ENCODE data around the gene ITGBL1. TPM values are rescaled to one million over a fixed set of nuclear protein-coding genes. Genes with fewer than 3 reads are reported as not detected.

Gene ITGBL1
- total RNA-seq, 1 experiment from 2014 or later = not detected

DNA sequence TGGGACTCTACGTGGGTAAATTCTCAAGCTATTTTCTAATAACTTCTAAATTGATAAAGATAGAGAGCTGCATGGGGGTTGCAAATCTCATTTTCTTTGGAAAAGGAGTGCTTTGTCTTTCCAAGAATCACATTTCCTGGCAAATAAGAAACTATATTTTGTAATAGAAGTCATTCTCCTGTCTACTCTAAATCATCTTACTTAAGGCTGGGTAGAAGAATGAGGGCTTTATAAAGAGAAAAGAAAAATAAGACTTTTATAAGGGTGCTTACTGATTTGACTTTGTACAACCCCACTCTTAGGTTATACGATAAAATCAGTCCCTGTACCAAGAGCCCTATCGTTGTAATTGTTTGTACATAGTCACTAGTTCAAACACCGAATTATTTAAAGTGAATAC, 14.9 kb downstream of the ITGBL1 start:
- Mint-ChIP-seq H3K27me3 (ENCODE audit: unreplicated experiment) (no peaks in the 10 kb centered on the region), H3K36me3 (ENCODE audit: insufficient read depth, unreplicated experiment) (no peaks in the 10 kb centered on the region), H3K4me1 (ENCODE audit: low read depth, unreplicated experiment) (no peaks in the 10 kb centered on the region), H3K4me3 (ENCODE audit: low read depth, unreplicated experiment) (no peak overlapping the region), H3K9me3 (ENCODE audit: low read depth, unreplicated experiment) (no peaks in the 10 kb centered on the region), H3K27ac (ENCODE audit: unreplicated experiment) (no peak overlapping the region)
- TF ChIP-seq, protein P1, sequence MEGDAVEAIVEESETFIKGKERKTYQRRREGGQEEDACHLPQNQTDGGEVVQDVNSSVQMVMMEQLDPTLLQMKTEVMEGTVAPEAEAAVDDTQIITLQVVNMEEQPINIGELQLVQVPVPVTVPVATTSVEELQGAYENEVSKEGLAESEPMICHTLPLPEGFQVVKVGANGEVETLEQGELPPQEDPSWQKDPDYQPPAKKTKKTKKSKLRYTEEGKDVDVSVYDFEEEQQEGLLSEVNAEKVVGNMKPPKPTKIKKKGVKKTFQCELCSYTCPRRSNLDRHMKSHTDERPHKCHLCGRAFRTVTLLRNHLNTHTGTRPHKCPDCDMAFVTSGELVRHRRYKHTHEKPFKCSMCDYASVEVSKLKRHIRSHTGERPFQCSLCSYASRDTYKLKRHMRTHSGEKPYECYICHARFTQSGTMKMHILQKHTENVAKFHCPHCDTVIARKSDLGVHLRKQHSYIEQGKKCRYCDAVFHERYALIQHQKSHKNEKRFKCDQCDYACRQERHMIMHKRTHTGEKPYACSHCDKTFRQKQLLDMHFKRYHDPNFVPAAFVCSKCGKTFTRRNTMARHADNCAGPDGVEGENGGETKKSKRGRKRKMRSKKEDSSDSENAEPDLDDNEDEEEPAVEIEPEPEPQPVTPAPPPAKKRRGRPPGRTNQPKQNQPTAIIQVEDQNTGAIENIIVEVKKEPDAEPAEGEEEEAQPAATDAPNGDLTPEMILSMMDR (IDR thresholded peaks at IDR 0.05; ENCODE audit: unreplicated experiment) = no peak
- intact Hi-C loops (cut with micrococcal nuclease; ENCODE audit: unreplicated experiment) = no loop called here
- DNase-seq = no peak
- CTCF ChIA-PET = no interaction called here
- no TSS peak for BruUV-seq (replicated peaks)

DNA sequence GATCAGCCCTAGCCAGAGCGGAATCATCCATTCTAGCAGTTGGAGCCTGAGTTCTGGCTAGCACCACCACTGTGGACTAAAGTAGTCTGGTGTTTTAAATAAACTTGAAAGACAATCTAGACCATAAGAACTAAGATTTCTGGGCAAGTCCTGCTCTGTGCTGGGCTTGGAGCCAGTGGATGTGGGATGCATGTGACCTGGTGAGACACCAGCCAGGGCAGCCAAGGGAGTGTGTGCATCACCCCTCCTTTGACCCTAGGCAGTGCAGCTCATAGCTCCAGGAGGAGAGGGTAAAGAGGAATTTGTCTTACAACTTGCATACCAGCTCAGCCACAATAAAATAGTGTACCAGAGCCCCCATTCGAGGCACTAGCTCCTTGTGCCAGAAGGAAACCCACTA, 21.0 kb downstream of the ITGBL1 start:
- no TSS peak for BruUV-seq (replicated peaks)

DNA sequence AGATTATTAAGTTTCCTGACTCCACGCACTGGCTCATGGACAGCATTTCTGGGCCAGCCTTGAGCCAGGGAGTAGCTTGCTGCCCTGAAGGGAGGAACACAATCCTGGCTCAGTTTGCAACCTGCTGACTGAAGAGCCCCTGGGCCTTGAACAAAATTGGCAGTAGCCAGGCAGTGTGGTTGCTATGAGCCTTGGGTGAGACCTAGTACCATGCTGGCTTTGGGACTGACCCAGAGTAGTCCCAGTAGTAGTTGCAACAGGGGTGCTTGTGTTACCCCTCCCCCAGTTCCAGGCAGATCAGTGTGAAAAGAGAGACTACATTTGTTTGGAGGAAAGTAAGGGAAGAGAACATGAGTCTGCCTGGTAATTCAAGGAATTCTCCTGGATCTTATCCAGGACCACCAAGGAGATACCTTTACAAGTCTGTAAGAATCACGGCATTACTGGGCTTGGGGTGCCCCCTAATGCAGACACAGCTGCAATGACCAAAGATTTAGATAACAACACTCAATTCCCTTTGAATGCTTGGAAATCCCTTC, 22.0 kb downstream of the ITGBL1 start:
- H3K9me3 Mint-ChIP-seq (ENCODE audit: low read depth, unreplicated experiment) = peaks cover 3% of the 10 kb centered on the region
- BruUV-seq (replicated peaks) = no TSS peak
- no peaks in the 10 kb centered on the region for H3K36me3 Mint-ChIP-seq (ENCODE audit: insufficient read depth, unreplicated experiment)
- TF ChIP-seq, protein P1 (IDR thresholded peaks at IDR 0.05; ENCODE audit: unreplicated experiment) = no peak
- intact Hi-C loops (cut with micrococcal nuclease; ENCODE audit: unreplicated experiment) = loop anchor here (1.0 to 2.0 kb wide), 2 partner anchors 324 to 330 kb away; no protein-coding TSS in a partner anchor
- H3K4me3 Mint-ChIP-seq (ENCODE audit: low read depth, unreplicated experiment) = no peak overlapping the region
- peaks cover 7% of the 10 kb centered on the region for H3K4me1 Mint-ChIP-seq (ENCODE audit: low read depth, unreplicated experiment)
- CTCF ChIA-PET = no interaction called here
- DNase-seq = peak; percentile 22
- no peak overlapping the region for H3K27ac Mint-ChIP-seq (ENCODE audit: unreplicated experiment)
- H3K27me3 Mint-ChIP-seq (ENCODE audit: unreplicated experiment) = no peaks in the 10 kb centered on the region

More for the DNA sequence above, 21.0 kb downstream of the ITGBL1 start:
- intact Hi-C loops (cut with micrococcal nuclease; ENCODE audit: unreplicated experiment) = no loop called here
- Mint-ChIP-seq H3K27me3 (ENCODE audit: unreplicated experiment) (no peaks in the 10 kb centered on the region), H3K36me3 (ENCODE audit: insufficient read depth, unreplicated experiment) (no peaks in the 10 kb centered on the region), H3K9me3 (ENCODE audit: low read depth, unreplicated experiment) (peaks cover 3% of the 10 kb centered on the region), H3K4me3 (ENCODE audit: low read depth, unreplicated experiment) (no peak overlapping the region), H3K27ac (ENCODE audit: unreplicated experiment) (no peak overlapping the region), H3K4me1 (ENCODE audit: low read depth, unreplicated experiment) (peaks cover 7% of the 10 kb centered on the region)
- TF ChIP-seq, protein P1 (IDR thresholded peaks at IDR 0.05; ENCODE audit: unreplicated experiment) = no peak
- DNase-seq = no peak
- CTCF ChIA-PET = no interaction called here

DNA sequence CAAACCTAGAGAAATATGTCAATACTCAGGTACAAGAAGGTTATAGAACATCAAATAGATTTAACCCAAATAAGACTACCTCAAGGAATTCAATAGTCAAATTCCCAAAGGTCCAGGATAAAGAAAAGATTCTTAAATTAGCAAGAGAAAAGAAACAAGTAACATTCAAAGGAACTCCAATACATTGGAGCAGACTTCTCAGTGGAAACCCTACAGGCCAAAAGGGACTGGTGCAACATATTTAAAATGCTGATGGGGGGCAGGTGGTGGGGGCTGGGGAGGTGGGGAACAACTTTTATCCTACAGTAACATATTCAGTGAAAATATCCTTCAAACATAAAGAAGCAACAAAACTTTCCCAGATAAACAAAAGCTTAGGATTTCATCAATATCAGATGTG, 23.1 kb downstream of the ITGBL1 start:
- no peak for DNase-seq
- no peak overlapping the region for H3K27ac Mint-ChIP-seq (ENCODE audit: unreplicated experiment)
- H3K9me3 Mint-ChIP-seq (ENCODE audit: low read depth, unreplicated experiment) = peaks cover 3% of the 10 kb centered on the region
- H3K36me3 Mint-ChIP-seq (ENCODE audit: insufficient read depth, unreplicated experiment) = no peaks in the 10 kb centered on the region
- no peak overlapping the region for H3K4me3 Mint-ChIP-seq (ENCODE audit: low read depth, unreplicated experiment)
- intact Hi-C loops (cut with micrococcal nuclease; ENCODE audit: unreplicated experiment) = loop anchor here (2.0 kb wide), 1 partner anchor 331 kb away; no protein-coding TSS in a partner anchor
- CTCF ChIA-PET = no interaction called here
- peaks cover 7% of the 10 kb centered on the region for H3K4me1 Mint-ChIP-seq (ENCODE audit: low read depth, unreplicated experiment)
- BruUV-seq (replicated peaks) = no TSS peak
- TF ChIP-seq, protein P1 (IDR thresholded peaks at IDR 0.05; ENCODE audit: unreplicated experiment) = no peak
- H3K27me3 Mint-ChIP-seq (ENCODE audit: unreplicated experiment) = no peaks in the 10 kb centered on the region

Data from Calu3 (cell line).